Ishikawa (cell line): ENCODE data around the gene CACNA2D3.

Source experiments
- CEBPB ChIP-seq: IDR thresholded peaks from 2 replicates; pipeline ENCODE4 v1.6.1; 2012
- CREB1 ChIP-seq: IDR thresholded peaks from 2 replicates; pipeline ENCODE4 v1.6.1; 2012; ENCODE audit warnings: low read depth
- EGR1 ChIP-seq: IDR thresholded peaks from 2 replicates; pipeline ENCODE4 v1.6.1; 2012
- EP300 ChIP-seq: IDR thresholded peaks from 2 replicates; pipeline ENCODE4 v1.6.1; 2012; ENCODE audit warnings: borderline replicate concordance
- FOXM1 ChIP-seq: IDR thresholded peaks from 2 replicates; pipeline ENCODE4 v1.6.1; 2012; ENCODE audit warnings: low read depth, borderline replicate concordance
- MAX ChIP-seq: IDR thresholded peaks from 2 replicates; pipeline ENCODE4 v1.6.1; 2012
- NFIC ChIP-seq: IDR thresholded peaks from 2 replicates; pipeline ENCODE4 v1.6.1; 2012
- RAD21 ChIP-seq: IDR thresholded peaks from 2 replicates; pipeline ENCODE4 v1.6.1; 2012; ENCODE audit warnings: low read depth
- REST ChIP-seq: IDR thresholded peaks from 2 replicates; pipeline ENCODE4 v1.6.1; 2012; ENCODE audit warnings: low read depth, mild to moderate bottlenecking
- TAF1 ChIP-seq: IDR thresholded peaks from 2 replicates; pipeline ENCODE4 v1.6.1; 2012; ENCODE audit warnings: low read depth, mild to moderate bottlenecking
- TCF12 ChIP-seq: IDR thresholded peaks from 2 replicates; pipeline ENCODE4 v1.6.1; 2012; ENCODE audit warnings: low read depth
- TEAD4 ChIP-seq: IDR thresholded peaks from 2 replicates; pipeline ENCODE4 v1.6.1; 2012
- YY1 ChIP-seq: IDR thresholded peaks from 2 replicates; pipeline ENCODE4 v1.6.1; 2012; ENCODE audit warnings: low read depth
- ZBTB7A ChIP-seq: IDR thresholded peaks from 2 replicates; pipeline ENCODE4 v1.6.1; 2012; ENCODE audit warnings: low read depth
- TF ChIP-seq, protein P1 (sequence below): IDR thresholded peaks from 2 replicates; pipeline ENCODE4 v1.6.1; 2012

Gene CACNA2D3

DNA sequence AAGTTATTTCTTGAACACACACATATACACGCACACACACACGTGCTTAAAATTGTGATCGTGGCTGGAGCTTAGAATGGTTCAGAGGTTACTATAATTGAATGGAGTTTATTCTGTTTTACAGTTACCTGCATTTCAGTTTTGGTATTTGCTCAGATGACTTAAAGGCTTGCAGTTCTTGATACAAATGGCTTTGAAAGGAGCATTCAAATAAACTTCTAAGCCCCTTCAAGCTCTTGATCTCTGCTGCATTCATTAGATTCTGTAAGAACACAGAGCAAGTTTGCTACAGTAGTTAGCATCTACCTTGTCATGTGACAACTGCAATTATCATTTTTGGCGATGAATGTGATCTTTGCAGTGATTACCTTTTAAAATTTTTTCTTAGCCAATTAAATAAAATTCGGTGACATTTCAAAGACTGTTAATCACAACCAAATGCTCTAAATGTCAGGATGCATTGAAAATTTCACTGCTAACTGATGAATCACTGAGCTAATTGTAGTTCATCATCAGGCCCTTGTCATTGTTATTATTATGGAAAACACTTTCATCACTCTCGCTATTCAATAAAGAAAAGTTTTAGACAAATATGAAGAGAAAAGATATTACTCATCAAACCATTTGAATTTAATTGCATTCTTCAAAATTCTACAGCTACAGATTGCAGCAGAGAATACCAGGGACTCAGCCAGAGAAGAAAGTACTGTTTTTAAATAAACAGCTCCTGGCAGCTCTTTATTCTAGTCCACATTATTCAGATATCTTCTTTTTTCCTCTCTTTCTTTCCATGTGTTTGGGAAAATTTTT is 509.4 kb downstream of the CACNA2D3 start:
- no peak for TF ChIP-seq MAX
- TF ChIP-seq TCF12, result no peak
- no peak for TF ChIP-seq RAD21
- TF ChIP-seq, protein P1, sequence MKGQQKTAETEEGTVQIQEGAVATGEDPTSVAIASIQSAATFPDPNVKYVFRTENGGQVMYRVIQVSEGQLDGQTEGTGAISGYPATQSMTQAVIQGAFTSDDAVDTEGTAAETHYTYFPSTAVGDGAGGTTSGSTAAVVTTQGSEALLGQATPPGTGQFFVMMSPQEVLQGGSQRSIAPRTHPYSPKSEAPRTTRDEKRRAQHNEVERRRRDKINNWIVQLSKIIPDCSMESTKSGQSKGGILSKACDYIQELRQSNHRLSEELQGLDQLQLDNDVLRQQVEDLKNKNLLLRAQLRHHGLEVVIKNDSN, result no peak
- no peak for TF ChIP-seq CREB1

DNA sequence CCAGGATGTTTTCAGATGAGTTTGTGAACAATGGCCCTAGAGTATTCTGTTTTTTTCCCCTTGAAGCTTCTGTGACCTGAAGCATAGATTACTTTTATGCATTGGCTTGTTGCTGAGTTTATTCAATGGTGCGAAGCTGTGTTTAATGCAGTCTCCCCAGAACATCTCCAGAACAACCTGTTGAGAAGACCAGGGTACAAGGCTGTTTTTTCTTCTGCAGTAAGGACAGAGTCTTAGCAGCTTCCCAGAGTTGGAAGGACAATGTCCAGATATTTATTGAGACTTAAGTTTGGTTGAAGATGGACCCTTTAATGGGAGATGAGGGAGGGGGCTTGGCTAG is 509.9 kb downstream of the CACNA2D3 start:
- TF ChIP-seq MAX (no peak), YY1 (no peak), EGR1 (no peak), ZBTB7A (no peak), CREB1 (no peak), TAF1 (no peak), REST (no peak), TEAD4 (no peak), EP300 (no peak), FOXM1 (no peak), TCF12 (no peak)
- TF ChIP-seq, protein P1, result no peak

- no peak for TF ChIP-seq YY1
- no peak for TF ChIP-seq CREB1
- TF ChIP-seq REST, result no peak
- no peak for TF ChIP-seq NFIC
- TF ChIP-seq RAD21, result no peak
- TF ChIP-seq FOXM1, result no peak
- TF ChIP-seq, protein P1, result no peak
- no peak for TF ChIP-seq MAX
- no peak for TF ChIP-seq CEBPB
- TF ChIP-seq TCF12, result no peak
- TF ChIP-seq TAF1, result no peak
- no peak for TF ChIP-seq ZBTB7A
- no peak for TF ChIP-seq EP300
Observed at GRCh38 chr3:54632834-54633233, 510.5 kb downstream of the CACNA2D3 start.

- no peak for TF ChIP-seq MAX
- TF ChIP-seq TCF12, result no peak
- TF ChIP-seq, protein P1, result no peak
Observed at GRCh38 chr3:54633444-54634121, 511.2 kb downstream of the CACNA2D3 start.

DNA sequence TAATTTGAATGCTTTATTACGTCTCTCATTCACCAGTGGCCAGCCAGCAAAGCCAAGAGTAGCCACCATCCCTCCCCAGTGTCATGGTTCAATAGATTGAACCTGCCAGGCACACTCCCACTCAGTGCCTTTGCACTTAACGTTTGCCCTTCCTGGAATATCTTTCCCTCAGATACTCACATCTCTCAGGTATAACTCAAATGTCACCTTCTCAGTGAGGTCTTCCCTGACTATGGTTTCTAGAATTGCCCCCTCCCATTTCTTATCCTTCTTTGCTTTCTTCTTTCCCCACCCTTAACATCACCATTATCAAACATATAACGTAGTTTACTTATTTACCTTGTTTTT is 511.7 kb downstream of the CACNA2D3 start:
- TF ChIP-seq EGR1, result no peak
- TF ChIP-seq YY1, result no peak
- no peak for TF ChIP-seq TCF12
